B cell (primary cell): ENCODE measurements around the gene ALDH1B1. TPM values are rescaled to one million over a fixed set of nuclear protein-coding genes. Genes with fewer than 3 reads are reported as not detected.

ENCODE experiments used
- ATAC-seq: fragments of 200-7000 bp; cut with Tn5 transposase; one replicate; pipeline ENCODE4 v1.10.0; 2021; ENCODE audit warnings: low read depth, mild to moderate bottlenecking, moderate number of reproducible peaks, moderate library complexity
- CTCF ChIA-PET: fragments of 350-600 bp; sonication (Branson Sonifier 250); formaldehyde crosslinking; loops from one replicate; lab custom pipeline; 2021; ENCODE audit warnings: antibody characterized with exemption, inconsistent platforms; lab: Charles Lee
- POLR2A ChIA-PET: fragments of 350-600 bp; sonication (Branson Sonifier 250); formaldehyde crosslinking; loops from one replicate; lab custom pipeline; 2021; ENCODE audit warnings: antibody characterized with exemption; lab: Charles Lee
- DNase-seq: peaks from one replicate; pipeline ENCODE4 v3.0.0; 2013
- H2AFZ ChIP-seq: 2 replicates; pipeline ENCODE4 v1.6.1; 2012; ENCODE audit warnings: mild to moderate bottlenecking, low read depth, low read length; ENCODE audit not compliant: insufficient read depth, poor library complexity, severe bottlenecking
- H3K27ac ChIP-seq, 2 donors: 1 replicate in 1 of 2; 2 replicates in 1 of 2; pipeline ENCODE4 v1.5.1; 2012 to 2013; ENCODE audit warnings: low read length in 2 of 2, mild to moderate bottlenecking in 2 of 2, moderate library complexity in 1 of 2
- H3K27me3 ChIP-seq, 4 experiments: fragments of 200-600 bp in 1 of 4; sonication (generic) in 1 of 4; replicated peaks in 1 of 4; 1 replicate in 2 of 4; 2 replicates in 2 of 4; pipeline versions ENCODE4 v1.6.1 to v1.7.0; 2013 to 2016; ENCODE audit warnings: low read length in 3 of 4, mild to moderate bottlenecking in 2 of 4, mixed read lengths in 1 of 4, moderate library complexity in 1 of 4; ENCODE audit not compliant: insufficient read depth in 4 of 4, control insufficient read depth in 3 of 4; ENCODE audit errors: control extremely low read depth in 1 of 4
- H3K36me3 ChIP-seq, 2 experiments: replicated peaks in 1 of 2; 1 replicate in 1 of 2; 2 replicates in 1 of 2; pipeline versions ENCODE4 v1.6.1 to v1.7.1; 2013; ENCODE audit warnings: low read length in 1 of 2; ENCODE audit not compliant: insufficient read depth in 2 of 2, control insufficient read depth in 1 of 2; ENCODE audit errors: control extremely low read depth in 1 of 2, extremely low read depth in 1 of 2
- H3K4me1 ChIP-seq, 2 donors: fragments of 200-600 bp in 1 of 2; sonication (generic) in 1 of 2; 1 replicate in 1 of 2; 2 replicates in 1 of 2; pipeline versions ENCODE4 v1.5.1 to v1.6.1; 2013 to 2017; ENCODE audit warnings: low read length in 2 of 2; ENCODE audit not compliant: control insufficient read depth in 2 of 2, insufficient read depth in 2 of 2
- H3K4me2 ChIP-seq: replicated peaks from 2 replicates; pipeline ENCODE3; 2012; ENCODE audit warnings: mild to moderate bottlenecking, low read depth, low read length; ENCODE audit not compliant: poor library complexity, severe bottlenecking
- H3K4me3 ChIP-seq, 5 experiments: fragments of 200-600 bp in 1 of 5; sonication (generic) in 1 of 5; 1 replicate in 3 of 5; 2 replicates in 2 of 5; pipeline versions ENCODE4 v1.5.1 to v1.7.0; 2011 to 2016; ENCODE audit warnings: low read length in 4 of 5, mild to moderate bottlenecking in 4 of 5, low read depth in 2 of 5, control low read depth in 1 of 5, moderate library complexity in 1 of 5; ENCODE audit not compliant: insufficient read depth in 1 of 5; ENCODE audit errors: control extremely low read depth in 1 of 5, extremely low read depth in 1 of 5
- H3K79me2 ChIP-seq: fragments of 200-600 bp; sonication (generic); one replicate; pipeline ENCODE4 v1.6.0; 2016; ENCODE audit warnings: low read length; ENCODE audit not compliant: control insufficient read depth, insufficient read depth
- H3K9ac ChIP-seq: fragments of 200-600 bp; sonication (generic); 2 replicates; pipeline ENCODE4 v1.6.1; 2017; ENCODE audit warnings: mild to moderate bottlenecking, low read length, moderate library complexity
- H3K9me3 ChIP-seq, 3 donors: one replicate each; pipeline versions ENCODE4 v1.6.1 to v1.7.1; 2013; ENCODE audit warnings: low read length in 2 of 3; ENCODE audit not compliant: control insufficient read depth in 2 of 3, insufficient read depth in 1 of 3; ENCODE audit errors: control extremely low read depth in 1 of 3
- H4K20me1 ChIP-seq: 2 replicates; pipeline ENCODE4 v1.6.0; 2012; ENCODE audit warnings: mild to moderate bottlenecking, low read length; ENCODE audit not compliant: insufficient read depth, control insufficient read depth, poor library complexity, severe bottlenecking
- H3K27ac Mint-ChIP-seq: one replicate; pipeline ENCODE4 v1.8.0; 2021; ENCODE audit warnings: mixed read lengths
- H3K27me3 Mint-ChIP-seq: one replicate; pipeline ENCODE4 v1.8.0; 2021; ENCODE audit warnings: mixed read lengths
- H3K4me1 Mint-ChIP-seq: one replicate; pipeline ENCODE4 v1.8.0; 2021; ENCODE audit warnings: mixed read lengths
- H3K4me3 Mint-ChIP-seq: one replicate; pipeline ENCODE4 v1.8.0; 2021; ENCODE audit warnings: mixed read lengths
- H3K9me3 Mint-ChIP-seq: one replicate; pipeline ENCODE4 v1.8.0; 2022; ENCODE audit warnings: mixed read lengths; ENCODE audit not compliant: insufficient read depth
- CTCF ChIP-seq: fragments of 200-600 bp; IDR thresholded peaks from one replicate; pipeline ENCODE4 v1.8.0; 2022; ENCODE audit warnings: antibody characterized with exemption, mild to moderate bottlenecking
- EZH2 ChIP-seq: IDR thresholded peaks from 2 replicates; pipeline ENCODE4 v1.6.1; 2012; ENCODE audit warnings: borderline replicate concordance, low read depth, mild to moderate bottlenecking, moderate library complexity, low read length; ENCODE audit not compliant: insufficient read depth, poor library complexity, severe bottlenecking
- WGBS: methylation state at CpG from one replicate; pipeline ENCODE4 v1.1.5; 2013; ENCODE audit warnings: missing lambda C conversion rate; ENCODE audit not compliant: insufficient coverage; 5-methylcytosine and 5-hydroxymethylcytosine counted together
- intact Hi-C: fragments of 100-400 bp; cut with micrococcal nuclease; formaldehyde crosslinking; loops from one replicate; pipeline ENCODE4 v1.10.0; 2022
- polyA plus RNA-seq: library from polyadenylated mRNA; depleted of rRNA; stranded (reverse); fragments of >200 nt; gene quantifications from 2 replicates; pipeline ENCODE4 v1.2.3, GENCODE V29; 2012
- total RNA-seq, 2 donors: library from RNA; stranded (reverse); fragments of 120-200 nt in 1 of 2; gene quantifications; 1 replicate in 1 of 2; 2 replicates in 1 of 2; pipeline versions ENCODE4 v1.2.3 to v1.2.4, GENCODE V29; 2013 to 2022

The ALDH1B1 gene
- total and polyA plus RNA-seq, 2 donors (not counting 1 experiment from before 2014, with no cell fraction given), result 0.81 to 4.8 TPM

GRCh38 chr9:38419181-38419580, 26.7 kb downstream of the ALDH1B1 start:
- H3K79me2 ChIP-seq, result no peaks in the 10 kb centered on the region
- H3K27ac ChIP-seq, result no peak overlapping the region
- no peak overlapping the region for H2AFZ ChIP-seq
- no peak overlapping the region for H3K27ac Mint-ChIP-seq
- H3K4me1 Mint-ChIP-seq, result no peaks in the 10 kb centered on the region
- DNase-seq (no peak), ATAC-seq (no peak)
- no peak overlapping the region for H3K4me3 Mint-ChIP-seq
- POLR2A ChIA-PET, result no interaction called here
- peaks cover 0 to 34% (median 3%) of the 10 kb centered on the region in 4 experiments for H3K27me3 ChIP-seq
- WGBS, result 98% methylated on average over 5 of the region's 5 CpGs
- H3K9me3 ChIP-seq, result peaks cover 0 to 3% (median 0%) of the 10 kb centered on the region in 3 donors
- H3K9ac ChIP-seq, result no peak overlapping the region
- no peaks in the 10 kb centered on the region for H3K4me1 ChIP-seq
- TF ChIP-seq CTCF, result no peak
- no peak for TF ChIP-seq EZH2
- H3K4me2 ChIP-seq, result no peak overlapping the region
- H3K36me3 ChIP-seq, result no peaks in the 10 kb centered on the region
- no peaks in the 10 kb centered on the region for H3K9me3 Mint-ChIP-seq
- no peaks in the 10 kb centered on the region for H4K20me1 ChIP-seq
- intact Hi-C loops, result no loop called here
- CTCF ChIA-PET, result interaction anchor here (1.1 kb wide), 1 partner anchor 13 kb away, joined by 3 read pairs; no protein-coding TSS in a partner anchor
- peaks cover 64% of the 10 kb centered on the region for H3K27me3 Mint-ChIP-seq
- H3K4me3 ChIP-seq, result no peak overlapping the region

GRCh38 chr9:38421498-38422211, 29.2 kb downstream of the ALDH1B1 start:
- Histone ChIP-seq H3K4me3 (no peak overlapping the region), H3K79me2 (no peaks in the 10 kb centered on the region), H2AFZ (no peak overlapping the region), H3K4me2 (no peak overlapping the region), H3K9me3 (peaks cover 0 to 3% (median 0%) of the 10 kb centered on the region in 3 donors), H3K27ac (no peak overlapping the region), H3K4me1 (no peaks in the 10 kb centered on the region), H4K20me1 (no peaks in the 10 kb centered on the region), H3K27me3 (peaks cover 0 to 39% (median 6%) of the 10 kb centered on the region in 4 experiments), H3K36me3 (no peaks in the 10 kb centered on the region), H3K9ac (no peak overlapping the region)
- no peak for TF ChIP-seq CTCF
- Mint-ChIP-seq H3K4me3 (no peak overlapping the region), H3K27ac (no peak overlapping the region), H3K4me1 (peaks cover 3% of the 10 kb centered on the region), H3K27me3 (peaks cover 70% of the 10 kb centered on the region), H3K9me3 (no peaks in the 10 kb centered on the region)
- ATAC-seq (no peak), DNase-seq (no peak)
- ChIA-PET CTCF (no interaction called here), POLR2A (no interaction called here)
- 90% methylated on average over 8 of the region's 9 CpGs for WGBS
- intact Hi-C loops, result no loop called here
